Stimulated activated CD8-positive, alpha-beta memory T cell treated with anti-CD3 and anti-CD28 coated beads, Interleukin-15, amount 100 ng/mL, for 24 hours (primary cell): ENCODE results near the gene MYCBPAP.
"Not testable (repeated sequence)": the region's sequence is repeated elsewhere in the genome, so short reads cannot be mapped to it uniquely, and the experiment has no call there.

ENCODE experiments used
- DNase-seq: peaks from one replicate; pipeline ENCODE4 v3.0.0-alpha.2; 2020; ENCODE audit warnings: low read depth

Gene MYCBPAP

DNA sequence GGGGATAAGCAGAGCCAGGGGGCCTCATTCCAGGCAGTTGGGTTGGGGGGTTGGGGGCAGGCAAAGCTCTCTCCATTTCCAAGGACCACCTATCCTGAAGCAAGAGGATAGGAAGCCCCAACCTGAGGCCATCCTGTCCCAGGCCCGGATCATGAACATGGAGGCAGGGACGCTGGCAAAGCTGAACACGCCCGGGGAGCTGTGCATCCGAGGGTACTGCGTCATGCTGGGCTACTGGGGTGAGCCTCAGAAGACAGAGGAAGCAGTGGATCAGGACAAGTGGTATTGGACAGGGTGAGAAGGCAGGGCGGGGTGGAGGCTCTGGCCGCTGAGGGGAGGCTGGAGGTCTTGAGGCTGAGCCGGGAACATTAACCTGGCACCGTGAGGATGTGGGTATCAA lies 36.0 kb upstream of the MYCBPAP start:
- DNase-seq, result no peak

DNA sequence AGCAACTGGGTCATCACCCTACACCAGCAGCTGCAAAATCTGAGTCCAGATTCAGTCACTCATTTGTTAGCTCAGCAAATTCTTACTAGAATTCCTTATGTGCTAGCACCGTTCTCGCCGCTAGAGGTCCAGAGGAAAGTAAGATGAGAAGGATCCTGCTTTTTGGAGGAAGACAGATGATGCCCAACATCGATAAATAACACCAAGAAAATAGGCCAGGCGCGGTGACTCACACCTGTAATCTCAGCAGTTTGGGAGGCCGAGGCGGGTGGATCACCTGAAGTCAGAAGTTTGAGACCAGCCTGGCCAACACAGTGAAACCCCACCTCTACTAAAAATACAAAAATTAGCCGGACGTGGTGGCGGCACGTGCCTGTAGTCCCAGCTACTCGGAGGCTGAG lies 35.5 kb upstream of the MYCBPAP start:
- DNase-seq, result not testable (repeated sequence)

DNA sequence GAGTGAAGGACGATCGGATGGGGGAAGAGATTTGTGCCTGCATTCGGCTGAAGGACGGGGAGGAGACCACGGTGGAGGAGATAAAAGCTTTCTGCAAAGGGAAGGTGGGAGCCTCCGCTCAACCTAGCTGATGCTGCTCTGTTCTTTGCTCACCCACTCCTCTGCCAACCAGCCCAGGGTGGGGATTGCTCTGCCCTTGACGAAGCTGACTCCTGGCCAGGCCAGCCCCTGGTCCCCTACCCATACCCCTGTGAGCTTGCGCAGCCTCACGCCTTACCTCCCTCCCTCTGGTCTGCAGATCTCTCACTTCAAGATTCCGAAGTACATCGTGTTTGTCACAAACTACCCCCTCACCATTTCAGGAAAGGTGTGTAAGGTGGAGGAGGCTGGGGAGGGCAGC lies 34.3 kb upstream of the MYCBPAP start:
- DNase-seq, result no peak

DNA sequence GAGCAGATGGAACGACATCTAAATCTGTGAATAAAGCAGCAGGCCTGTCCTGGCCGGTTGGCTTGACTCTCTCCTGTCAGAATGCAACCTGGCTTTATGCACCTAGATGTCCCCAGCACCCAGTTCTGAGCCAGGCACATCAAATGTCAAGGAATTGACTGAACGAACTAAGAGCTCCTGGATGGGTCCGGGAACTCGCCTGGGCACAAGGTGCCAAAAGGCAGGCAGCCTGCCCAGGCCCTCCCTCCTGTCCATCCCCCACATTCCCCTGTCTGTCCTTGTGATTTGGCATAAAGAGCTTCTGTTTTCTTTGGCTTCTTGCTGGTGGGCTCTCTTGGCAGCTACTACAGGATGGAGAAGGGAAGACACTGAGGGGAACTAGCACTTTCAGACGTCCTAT lies 33.7 kb upstream of the MYCBPAP start:
- no peak for DNase-seq

DNA sequence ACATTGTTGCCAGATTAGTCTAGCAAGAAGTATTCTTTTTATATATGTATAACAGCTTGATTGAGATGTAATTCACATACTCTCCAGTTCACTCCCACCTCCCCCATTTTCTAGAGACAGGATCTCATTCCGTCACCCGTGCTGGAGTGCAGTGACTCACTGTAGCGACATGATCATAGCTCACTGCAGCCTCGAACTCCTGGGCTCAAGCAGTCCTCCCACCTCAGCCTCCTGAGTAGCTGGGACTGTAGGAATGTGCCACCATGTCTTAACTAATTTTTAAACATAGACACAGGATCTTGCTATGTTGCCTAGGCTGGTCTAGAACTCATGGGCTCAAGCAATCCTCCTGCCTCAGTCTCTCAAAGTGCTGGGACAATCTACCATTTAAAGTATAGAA lies 32.9 kb upstream of the MYCBPAP start:
- DNase-seq, result no peak

DNA sequence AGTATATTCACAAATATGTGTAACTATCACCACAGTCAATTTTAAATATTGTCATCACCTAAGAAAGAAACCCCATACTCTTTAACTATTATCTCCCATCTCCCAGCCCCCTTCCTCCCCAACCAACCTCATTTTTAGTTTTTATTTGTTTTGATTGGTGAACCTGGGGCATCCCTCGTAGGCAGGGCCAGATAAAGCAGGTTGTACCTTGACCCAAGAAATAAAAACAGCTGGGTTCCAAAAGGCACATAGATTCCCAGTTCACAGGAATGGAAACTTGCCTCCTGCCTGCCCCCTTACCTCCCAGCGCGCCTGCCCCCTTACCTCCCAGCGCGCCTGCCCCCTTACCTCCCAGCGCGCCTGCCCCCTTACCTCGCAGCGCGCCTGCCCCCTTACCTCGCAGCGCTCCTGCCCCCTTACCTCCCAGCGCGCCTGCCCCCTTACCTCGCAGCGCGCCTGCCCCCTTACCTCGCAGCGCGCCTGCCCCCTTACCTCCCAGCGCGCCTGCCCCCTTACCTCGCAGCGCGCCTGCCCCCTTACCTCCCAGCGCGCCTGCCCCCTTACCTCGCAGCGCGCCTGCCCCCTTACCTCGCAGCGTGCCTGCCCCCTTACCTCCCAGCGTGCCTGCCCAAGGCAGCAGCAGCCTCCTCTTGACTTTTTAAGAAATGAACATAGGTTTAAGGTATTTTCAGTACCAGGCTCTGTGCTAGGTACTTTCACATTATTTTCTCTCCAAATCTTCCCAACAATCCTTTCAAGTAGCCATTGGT lies 32.3 kb upstream of the MYCBPAP start:
- not testable (repeated sequence) for DNase-seq

DNA sequence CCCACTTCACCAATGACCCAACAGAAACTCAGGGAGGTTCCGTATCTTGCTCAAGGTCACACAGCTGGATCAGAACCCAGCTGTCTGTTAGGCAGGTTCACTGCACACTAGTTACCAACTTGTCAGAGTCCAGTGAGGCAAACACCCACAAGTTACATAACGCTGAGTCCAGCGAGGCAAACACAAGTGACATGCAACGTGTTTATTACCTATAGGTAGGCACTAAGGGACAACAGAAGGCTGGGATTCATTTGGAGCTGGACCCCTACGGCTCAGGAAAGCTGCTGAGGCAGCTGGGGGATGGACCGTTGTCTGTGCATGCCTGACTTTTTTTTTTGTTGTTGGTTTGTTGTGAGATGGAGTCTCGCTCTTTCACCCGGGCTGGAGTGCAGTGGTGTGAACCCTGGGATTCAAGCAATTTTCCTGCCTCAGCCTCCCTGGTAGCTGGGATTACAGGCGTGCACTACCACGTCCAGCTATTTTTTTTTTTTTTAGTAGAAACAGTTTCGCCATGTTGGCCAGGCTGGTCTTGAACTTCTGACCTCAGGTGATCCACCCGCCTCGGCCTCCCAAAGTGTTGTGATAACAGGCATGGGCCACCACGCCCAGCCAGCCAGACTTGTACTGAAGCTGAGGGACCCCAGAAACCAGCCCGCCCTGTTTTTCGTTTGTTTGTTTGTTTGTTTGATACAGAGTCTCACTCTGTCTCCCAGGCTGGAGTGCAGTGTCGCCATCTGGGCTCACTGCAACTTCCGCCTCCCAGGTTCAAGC lies 31.5 kb upstream of the MYCBPAP start:
- no peak for DNase-seq

DNA sequence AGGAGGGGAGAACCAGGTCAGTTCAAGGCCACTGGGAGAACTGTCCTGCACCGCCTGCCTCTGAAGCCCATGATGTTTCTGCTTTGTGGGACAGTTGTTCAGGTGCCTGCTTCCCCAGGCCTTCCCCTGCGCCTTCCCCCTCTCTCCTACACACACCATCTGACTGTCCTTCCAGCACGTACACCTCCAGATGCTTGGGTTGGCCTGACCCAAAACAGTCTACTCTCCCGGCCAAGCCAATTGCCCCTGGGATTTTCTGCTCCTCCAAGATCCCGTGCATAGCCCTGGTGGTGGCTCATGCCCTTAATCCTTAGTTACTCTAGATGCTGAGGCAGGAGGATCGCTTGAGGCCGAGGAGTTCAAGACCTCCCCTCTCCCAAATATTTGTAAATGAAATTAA lies 30.3 kb upstream of the MYCBPAP start:
- DNase-seq, result no peak

DNA sequence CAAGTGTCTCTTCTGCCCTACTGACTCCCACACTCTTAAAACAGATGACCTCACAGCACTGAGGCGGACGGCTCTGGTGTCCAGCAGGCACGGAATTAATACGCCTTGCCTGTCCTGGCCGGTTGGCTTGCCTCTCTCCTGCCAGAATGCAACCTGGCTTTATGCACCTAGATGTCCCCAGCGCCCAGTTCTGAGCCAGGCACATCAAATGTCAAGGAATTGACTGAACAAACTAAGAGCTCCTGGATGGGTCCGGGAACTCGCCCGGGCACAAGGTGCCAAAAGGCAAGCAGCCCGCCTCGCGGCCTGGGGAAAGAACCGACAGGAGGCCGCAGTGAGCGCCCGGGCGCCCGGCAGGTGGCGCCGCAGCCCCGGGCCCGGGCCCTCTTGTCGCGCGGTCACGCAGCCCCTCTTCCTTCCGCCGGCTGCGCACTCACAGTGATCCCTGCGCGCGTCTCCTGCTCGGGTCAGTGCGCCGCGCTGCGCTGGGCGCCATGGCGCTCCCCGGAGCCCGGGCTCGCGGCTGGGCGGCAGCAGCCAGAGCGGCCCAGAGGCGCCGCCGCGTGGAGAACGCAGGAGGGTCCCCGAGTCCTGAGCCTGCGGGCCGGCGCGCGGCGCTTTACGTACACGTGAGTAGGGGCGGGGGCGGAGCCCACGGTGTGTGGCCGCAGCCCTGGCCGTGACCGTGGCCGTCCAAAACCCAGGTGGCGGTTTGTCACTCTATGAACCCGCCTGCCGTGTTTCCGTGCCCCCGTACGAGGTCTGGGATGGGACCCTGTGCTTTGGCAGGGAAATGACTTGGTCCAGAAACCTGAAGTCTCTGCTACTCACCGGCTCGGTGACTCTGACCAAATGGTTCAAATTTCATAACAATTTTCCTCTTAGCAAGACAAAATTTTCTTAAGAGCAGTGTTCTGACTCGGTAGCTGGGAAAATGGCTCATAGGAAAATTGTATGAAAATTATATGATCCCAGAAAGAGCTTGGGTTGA lies 29.6 kb upstream of the MYCBPAP start, which contains the start of gene RSAD1:
RSAD1 (plus strand) TSS at position 470 of the 991 bp plus-strand sequence; CDS start at position 495, 25 bp downstream.
- DNase-seq, result peak; percentile 71

DNA sequence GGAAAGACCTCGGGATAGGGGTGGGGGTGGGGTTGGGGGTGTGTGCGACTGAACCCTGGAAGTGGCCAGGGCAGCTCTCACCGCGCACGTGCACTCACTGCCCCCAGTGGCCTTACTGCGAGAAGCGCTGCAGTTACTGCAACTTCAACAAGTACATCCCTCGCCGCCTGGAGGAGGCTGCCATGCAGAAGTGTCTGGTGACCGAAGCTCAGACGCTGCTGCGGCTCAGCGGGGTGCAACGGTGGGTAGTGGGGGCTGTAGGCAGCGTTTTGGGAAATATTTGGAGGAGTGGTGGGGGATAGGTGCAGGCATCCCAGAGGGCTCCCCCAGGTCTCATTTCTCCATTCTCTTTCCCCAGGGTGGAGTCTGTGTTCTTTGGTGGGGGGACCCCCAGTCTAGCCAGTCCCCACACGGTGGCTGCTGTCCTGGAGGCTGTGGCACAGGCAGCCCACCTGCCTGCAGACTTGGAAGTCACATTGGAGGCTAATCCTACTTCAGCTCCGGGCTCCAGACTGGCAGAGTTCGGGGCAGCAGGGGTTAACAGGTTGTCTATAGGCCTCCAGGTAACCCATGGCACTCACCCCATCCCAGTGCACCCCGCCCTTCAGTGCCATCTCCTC lies 28.6 kb upstream of the MYCBPAP start:
- DNase-seq, result peak; percentile 24

DNA sequence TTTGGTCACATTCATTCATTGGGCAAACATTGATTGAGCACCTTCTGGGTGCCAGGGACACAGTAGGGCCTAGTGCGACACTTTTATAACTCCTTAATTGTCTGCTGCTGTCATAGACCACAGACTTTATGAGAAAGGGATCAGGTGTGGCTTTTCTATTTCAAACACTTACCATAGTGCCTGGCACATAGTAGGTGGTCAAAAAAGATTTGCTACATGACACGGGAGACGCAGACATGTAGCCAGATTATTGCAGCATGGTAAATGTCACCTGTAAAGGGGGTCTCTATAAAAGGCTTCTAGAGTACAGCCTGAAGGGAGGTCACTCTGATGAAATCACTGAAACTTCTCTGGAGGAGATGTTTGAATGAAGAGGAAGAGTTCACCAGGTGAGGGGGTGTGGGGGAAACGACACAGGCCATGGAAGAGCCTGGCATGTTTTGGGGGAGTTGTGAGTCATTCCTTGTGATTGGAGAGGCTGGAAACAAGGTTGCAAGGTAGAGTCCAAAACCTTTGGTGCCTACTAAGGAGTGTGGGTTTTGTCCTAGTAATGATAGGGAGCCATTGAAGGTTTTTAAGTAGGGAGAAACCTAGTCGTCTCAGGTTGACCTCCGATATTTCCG lies 28.0 kb upstream of the MYCBPAP start:
- no peak for DNase-seq

DNA sequence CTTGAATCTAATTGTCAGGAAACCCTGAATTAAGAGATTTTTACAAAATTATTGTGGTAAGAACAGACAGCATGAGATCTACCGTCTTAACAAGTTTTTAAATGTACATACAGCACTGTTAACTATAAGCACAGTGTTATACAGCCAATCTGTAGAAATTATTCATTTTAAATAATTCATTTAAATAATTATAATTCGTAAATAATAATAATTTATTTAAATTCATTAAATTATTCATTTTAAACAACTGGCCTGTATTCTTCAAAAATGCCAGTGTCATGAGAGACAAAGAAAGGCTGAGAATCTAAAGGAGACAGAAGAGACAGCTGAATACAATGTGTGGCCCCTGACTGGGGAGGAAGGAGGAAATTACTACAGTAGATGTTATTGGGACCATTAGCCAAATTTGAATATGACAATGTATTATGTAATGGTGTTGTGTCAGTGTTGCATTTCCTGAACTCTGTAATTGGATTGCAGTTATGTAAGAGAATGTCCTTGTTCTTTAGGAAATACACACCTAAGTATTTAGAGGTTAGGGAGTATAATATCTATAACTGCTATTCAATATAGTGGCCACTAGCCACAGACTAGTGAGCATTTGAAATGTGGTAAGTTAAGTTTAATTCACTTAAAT lies 27.3 kb upstream of the MYCBPAP start:
- no peak for DNase-seq

DNA sequence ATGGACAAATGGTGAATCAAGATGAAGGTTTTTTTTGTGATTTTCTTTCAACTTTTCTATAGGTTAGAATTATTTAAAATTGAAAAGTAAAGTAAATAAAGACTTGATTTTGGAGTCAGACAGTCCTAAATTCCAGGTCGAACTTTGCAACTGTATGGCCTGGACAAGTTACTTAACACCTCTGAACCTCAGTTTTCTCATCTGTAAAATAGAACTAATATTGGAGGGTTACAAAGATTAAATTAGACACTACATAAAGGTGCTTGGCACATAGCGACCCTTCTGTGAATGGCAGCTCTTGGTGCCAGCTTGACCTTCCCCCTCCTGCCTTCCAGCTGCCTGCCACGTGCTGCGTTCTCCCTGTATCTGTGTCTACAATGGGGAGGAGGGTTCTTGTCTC lies 26.6 kb upstream of the MYCBPAP start:
- DNase-seq, result no peak

DNA sequence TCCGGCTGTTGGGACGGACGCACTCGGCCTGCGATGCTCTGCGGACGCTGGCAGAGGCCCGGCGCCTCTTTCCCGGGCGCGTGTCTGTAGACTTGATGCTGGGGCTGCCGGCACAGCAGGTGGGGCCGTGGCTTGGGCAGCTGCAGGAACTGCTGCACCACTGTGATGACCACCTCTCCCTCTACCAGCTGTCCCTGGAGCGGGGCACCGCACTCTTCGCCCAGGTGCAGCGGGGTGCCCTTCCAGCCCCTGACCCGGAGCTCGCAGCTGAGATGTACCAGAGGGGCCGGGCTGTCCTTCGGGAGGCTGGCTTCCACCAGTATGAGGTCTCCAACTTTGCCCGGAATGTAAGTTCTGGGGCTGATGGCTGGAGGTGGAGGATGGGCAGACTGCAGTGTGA lies 26.1 kb upstream of the MYCBPAP start:
- DNase-seq, result no peak

DNA sequence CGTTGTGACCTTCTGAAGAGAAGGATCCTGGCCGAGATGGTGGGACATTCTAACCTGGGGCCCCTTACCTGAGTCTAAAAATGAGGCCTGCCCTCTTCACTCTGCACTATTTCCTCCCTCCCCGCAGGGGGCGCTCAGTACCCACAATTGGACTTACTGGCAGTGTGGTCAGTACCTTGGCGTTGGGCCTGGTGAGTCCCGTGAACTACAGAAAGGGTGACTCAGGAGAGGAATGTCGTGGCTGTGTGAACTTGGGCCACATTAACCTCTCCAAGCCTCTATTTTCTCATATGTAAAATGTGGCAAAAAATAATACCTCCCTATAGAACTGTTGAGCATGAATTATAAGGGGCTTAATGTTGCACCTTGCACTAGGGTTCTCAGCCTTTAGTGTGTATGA lies 25.7 kb upstream of the MYCBPAP start:
- DNase-seq, result peak; percentile 51

DNA sequence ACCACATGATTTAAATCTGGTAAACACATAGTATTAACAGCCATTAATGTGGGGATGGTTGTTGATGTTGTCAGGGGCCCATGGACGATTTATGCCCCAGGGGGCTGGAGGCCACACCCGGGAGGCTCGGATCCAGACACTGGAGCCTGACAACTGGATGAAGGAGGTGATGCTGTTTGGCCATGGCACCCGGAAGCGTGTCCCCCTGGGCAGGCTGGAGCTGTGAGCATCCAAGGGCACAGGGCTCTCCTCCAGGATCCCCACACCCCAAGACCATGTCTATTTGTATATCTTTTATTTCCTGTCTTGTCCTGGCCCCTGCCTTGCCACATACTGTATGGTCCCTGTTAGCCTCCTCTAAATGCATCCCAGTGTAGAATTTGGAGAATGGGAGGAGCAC lies 25.0 kb upstream of the MYCBPAP start:
- DNase-seq, result no peak

DNA sequence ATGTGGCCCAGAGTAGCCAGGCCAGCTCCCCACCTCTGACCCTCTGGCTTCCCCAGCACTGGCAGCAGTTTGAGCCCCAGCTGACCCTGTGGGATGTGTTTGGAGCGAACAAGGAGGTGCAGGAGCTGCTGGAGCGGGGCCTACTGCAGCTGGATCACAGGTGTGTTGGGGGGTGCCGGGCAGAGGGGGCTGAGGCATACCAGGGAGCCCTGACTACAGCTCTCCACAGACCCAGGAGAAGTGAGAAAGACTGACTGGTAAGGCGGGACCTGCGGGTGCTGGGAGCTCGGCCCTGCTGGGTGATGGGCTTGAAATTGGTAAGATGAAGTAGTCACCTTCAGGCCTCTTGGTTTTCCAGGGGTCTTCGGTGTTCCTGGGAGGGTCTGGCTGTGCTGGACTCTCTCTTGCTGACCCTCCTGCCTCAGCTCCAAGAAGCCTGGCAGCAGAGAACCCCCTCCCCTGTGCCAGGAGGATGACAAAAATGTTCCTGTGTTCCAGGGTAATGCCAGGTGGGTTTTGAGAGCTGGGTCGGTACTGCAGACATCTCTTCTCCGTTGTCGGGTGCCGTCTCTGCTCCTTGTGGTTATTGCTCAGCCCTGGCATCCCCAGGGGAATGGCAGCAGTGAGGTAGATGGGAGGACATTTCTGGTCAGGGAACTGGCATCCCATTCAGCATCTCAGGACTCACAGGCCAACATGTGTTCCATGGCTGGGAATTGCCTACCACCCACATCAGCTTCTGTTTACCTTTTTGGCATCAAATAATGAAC lies 23.7 kb upstream of the MYCBPAP start:
- DNase-seq, result no peak

DNA sequence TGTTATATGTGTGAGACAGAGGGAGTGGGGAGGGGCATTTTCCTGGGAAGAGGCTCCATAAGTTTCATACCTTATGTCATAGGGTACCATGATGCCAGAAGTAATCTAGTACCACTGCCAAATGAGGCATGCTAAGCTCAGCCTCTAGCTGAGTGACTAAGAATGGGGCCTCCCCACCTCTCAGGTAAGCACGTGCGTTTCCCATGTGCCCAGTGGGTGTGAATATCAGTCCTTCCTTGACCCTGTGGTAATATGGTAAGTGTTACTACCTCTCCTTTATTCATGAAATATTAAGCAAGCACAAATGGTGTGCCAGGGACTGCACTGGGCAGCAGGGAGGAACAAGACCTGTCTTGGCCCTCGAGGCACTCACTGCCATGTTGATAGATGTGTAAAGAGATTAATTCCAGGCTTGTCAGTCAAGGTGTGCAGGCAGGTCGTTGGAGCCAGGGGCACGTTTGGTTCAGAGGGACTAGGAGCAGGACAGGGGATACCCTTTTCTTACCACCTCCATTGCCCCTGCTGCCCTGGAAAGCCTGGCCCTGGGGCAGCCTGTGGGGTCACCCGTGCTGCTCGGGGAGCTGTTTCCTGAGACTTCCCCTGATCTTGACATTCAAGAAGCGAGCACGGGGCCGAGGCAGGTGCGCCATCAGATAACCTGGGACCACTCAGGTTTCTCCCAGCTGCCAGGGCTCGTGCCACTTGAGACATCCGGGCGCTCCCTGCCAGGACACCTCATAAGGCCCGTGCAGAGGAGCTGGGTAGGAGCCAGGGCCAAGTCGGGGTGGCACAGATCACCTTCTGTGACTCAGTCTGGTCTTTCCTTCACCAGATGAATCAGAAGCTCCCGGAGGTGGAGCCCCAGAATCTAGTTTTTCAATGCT lies 20.8 kb upstream of the MYCBPAP start:
- DNase-seq, result no peak

DNA sequence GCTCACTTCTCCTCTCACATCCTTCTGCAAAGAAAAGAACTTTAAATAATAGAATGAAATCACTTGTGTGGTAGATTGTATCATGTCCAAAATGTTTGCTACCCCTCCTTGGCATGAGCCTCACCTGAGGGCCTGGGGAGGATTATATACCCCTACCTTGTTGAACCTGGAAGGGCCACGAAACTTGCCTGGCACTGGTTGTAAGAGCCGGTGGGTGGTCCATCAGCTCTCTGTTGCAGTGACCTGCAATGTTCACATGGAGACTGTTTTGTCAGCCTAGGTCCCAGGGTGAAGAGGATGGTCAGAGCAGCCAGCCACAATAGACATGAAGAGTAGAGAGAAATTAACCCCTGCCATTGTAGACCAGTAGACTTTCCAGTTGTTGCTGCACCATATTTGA lies 19.4 kb upstream of the MYCBPAP start:
- no peak for DNase-seq
